DMS 273 (cell line): ENCODE results near the gene JAG2.

Source experiments
- DNase-seq: peaks from one replicate; lab custom pipeline; 2025; ENCODE audit not compliant: unreplicated experiment; lab: John Stamatoyannopoulos, UW

Gene JAG2

DNA sequence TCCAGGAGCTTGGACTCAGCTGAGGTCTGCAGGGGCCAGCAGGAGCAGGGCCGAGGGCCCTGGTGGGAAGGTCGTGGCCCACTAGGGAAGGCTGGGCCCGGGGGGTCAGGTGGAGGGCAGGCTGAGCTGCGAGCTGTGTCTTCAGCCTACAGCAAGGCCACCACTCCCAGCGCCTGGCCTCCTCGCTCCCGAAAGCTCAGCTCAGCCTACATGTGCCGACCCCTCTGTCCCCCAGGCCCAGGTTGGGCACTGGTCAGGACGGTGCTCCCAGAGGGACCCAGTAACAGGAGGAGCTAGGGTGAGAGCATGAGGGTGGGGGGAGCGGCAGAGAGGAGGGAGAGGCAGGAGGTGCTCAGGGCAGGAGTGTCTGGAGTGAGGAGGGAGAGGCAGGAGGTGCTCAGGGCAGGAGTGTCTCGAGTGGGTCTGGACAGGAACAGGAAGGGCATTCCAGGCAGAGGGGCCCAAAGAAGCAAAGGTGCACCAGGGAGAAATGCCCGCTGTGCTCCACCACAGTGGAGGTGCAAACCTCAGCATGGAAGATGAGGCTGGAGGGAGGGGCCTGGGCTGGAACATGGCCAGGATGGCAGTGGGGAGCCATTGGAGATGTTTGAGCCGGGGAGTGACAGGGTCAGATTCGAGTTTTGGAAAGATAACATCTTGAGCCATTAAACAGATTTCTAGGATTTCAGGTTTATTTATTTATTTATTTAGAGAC, 74.2 kb downstream of the JAG2 start:
- no peak for DNase-seq

DNA sequence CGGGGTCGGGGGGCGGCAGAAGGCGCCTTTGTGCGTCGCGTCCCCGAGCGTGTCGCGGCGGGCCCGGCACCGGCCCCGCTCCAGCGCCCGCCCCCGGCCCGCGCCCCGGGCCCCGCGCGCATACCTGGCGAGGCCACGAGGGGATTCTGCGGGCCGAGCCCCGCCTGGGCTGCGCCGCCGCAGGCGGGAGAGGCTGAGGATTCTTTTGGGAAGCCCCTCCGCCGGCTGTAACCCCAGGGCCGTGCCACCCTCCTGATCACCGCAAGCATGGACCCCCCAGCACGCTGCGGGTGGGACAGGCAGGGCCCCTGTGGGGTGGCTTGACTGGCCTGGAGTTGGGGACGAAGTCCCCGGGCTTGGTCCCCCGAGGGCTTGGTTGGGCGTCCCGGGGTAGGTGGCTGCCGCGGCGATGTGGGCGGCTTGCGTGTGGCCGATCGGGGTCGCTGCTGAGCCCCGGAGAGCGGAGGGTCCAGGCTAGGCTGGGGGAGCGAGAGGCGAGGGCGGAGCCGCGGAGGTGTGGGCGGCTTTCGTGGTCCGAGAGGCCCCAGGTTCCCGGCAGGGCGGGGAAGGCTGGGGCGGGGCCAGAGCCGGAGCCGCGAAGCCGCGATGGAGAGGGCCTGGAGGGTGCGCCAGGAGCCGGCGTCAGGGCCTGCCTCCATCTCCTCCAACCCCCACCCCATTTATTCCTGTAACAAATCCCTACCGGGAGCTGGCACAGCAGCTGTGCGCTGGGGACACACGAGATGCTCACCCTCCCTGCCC, 75.0 kb downstream of the JAG2 start:
- DNase-seq, result peak; percentile 90

DNA sequence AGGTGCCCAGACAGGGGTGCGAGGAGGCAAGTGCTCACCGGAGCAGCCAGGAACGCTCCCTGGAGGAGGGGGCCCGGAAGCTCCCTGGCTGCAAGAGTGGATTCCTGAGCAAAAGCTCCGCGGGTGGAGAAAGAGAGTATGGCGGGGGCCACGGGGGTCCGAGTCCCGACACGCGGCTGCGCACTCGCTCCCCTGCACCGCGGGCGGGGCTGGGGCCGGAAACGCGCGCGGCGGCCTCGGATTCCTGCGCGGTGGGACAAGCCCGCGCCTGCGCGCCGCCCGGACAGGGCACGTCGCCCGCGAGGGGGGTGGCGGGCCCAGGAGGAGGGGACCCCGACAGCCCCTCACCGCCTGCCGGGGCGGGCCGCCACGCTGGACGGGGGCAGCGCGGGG, 75.5 kb downstream of the JAG2 start:
- DNase-seq, result peak; percentile 66

DNA sequence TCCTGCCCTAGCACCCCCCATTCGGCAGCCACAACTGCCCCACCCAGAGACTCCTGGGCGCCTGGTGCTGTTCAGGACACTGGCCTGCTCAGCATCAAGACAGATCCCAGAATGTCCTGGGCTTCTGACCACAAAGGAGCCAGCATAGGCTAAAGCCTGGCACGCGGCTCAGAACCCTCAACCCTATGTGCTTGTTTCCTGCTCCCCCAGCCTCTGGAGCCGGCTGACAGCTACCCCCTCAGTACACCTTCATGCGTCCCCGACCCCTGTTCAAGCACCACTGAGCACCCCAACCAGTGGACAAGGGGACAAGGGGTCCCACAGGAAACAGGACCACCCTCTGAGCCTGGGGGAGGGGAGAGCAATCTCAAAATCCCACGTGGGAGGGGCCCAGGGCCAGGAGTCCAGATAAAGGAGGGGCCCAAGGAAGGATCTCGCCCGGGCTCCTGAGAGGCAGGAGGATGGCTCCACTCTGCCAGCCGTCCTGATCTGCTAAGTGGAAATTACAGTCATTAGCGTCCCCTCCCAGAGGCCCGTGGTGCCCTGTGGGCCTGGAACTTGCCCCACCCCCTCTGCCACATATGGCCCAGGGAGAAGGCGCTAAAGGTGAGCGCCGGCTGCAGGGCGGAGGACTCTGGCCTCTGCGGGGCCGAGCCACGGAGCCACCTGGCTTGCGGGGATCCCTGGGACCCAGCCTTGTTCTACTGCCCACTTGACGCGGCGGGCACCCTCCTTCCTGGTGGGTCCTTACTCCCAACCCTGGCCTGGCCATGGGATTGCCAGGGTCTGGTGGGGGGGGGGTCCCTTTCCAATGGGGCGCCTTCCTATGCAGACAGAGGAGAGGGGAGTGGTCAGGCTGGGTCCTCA, 76.2 kb downstream of the JAG2 start:
- DNase-seq, result peak; percentile 62

DNA sequence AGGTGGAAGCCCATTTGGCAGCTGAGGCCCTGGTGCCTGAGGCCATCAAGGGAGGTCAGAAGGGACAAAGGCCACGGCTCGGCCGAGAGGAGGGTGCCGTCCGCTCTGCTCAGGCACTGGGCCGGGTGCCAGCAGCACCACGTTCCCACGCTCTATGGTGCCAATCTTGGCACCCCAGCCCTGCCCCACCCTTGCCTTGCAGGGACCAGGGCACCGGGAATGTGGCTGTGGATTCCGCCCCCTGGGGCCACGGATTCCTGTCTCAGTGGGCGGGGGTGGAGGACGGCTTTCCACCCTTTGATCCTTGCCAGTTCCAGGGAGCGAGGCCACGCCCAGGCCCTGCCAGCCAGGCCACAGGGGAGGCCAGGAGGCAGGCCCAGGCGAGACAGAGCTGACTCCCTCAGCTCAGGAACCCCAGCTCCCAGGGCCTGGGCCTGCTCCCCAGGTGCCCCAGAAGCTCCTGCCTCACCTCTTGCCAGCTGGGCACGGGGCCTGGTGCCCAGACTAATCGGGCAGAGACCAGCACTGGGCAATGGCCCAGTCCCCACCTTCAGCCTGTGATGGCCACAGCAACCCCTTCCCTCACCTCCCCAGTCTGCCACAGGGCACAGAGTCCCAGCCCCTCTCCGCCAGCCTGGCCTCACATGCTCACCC, 76.9 kb downstream of the JAG2 start:
- peak; percentile 83 for DNase-seq

DNA sequence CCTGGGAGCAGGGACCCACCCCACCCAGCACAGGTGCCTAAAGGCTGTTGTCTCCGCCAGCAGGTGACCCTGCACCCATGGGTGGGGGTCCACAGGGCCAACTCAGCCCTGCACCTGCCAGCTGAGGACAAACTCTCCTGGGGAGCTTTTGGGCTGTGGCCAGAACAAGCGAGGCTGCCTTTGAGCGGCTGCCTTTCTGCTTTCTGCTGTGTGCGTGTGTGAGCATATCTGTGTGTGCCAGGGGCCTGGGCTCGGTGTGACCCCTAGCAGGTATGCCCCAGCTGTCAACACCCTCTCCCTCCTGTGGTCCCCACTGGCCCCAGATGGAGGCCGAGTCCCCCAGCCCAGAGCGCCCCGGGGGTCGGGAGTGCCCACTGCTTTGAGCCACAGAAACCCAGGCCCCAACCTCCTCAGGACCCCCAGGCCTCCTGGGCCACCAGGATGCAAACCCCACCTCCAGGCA, 77.5 kb downstream of the JAG2 start:
- DNase-seq, result peak; percentile 70
